ENCODE results near the gene FLG2. TPM values are rescaled to one million over a fixed set of nuclear protein-coding genes. Genes with fewer than 3 reads are reported as not detected.
"Not testable (repeated sequence)": the region's sequence is repeated elsewhere in the genome, so short reads cannot be mapped to it uniquely, and the experiment has no call there.

FLG2 gene
- total RNA-seq, 1 experiment from 2014 or later, result not detected

DNA sequence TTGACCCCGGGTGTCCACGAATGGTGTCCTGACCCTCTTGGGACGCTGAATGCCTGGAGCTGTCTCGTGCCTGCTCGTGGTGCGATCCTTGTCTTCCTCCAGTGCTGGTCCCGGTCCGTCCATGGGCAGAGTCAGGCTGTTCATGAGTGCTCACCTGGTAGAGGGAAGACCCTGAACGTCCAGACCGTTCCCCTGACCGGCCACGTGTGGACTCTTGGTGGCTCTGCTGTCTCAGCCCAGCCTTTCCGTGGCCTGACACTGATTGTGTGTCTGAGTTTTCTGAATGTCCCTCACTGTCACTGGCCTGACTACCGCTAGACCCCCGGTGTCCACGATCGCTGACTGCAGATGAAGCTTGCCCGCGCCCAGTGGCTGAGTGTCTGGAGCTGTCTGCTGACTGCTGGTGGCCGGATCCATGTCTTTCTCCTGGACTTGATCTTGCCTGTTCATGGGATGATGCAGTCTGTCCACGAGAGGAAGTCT is 46.4 kb downstream of the FLG2 start (continued):
- TF ChIP-seq, protein P1, sequence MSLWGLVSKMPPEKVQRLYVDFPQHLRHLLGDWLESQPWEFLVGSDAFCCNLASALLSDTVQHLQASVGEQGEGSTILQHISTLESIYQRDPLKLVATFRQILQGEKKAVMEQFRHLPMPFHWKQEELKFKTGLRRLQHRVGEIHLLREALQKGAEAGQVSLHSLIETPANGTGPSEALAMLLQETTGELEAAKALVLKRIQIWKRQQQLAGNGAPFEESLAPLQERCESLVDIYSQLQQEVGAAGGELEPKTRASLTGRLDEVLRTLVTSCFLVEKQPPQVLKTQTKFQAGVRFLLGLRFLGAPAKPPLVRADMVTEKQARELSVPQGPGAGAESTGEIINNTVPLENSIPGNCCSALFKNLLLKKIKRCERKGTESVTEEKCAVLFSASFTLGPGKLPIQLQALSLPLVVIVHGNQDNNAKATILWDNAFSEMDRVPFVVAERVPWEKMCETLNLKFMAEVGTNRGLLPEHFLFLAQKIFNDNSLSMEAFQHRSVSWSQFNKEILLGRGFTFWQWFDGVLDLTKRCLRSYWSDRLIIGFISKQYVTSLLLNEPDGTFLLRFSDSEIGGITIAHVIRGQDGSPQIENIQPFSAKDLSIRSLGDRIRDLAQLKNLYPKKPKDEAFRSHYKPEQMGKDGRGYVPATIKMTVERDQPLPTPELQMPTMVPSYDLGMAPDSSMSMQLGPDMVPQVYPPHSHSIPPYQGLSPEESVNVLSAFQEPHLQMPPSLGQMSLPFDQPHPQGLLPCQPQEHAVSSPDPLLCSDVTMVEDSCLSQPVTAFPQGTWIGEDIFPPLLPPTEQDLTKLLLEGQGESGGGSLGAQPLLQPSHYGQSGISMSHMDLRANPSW (CRISPR knock-in tag; conservative IDR thresholded peaks at IDR 0.05; ENCODE audit: low read depth), result no peak
- TF ChIP-seq IRF2 (CRISPR knock-in tag; IDR thresholded peaks at IDR 0.05; ENCODE audit: borderline replicate concordance, low read depth) (no peak), JUN (CRISPR knock-in tag; IDR thresholded peaks at IDR 0.05) (no peak), ZNF138 (CRISPR knock-in tag; conservative IDR thresholded peaks at IDR 0.05) (no peak), ZNF423 (CRISPR knock-in tag; IDR thresholded peaks at IDR 0.05) (no peak), ETV6 (CRISPR knock-in tag; IDR thresholded peaks at IDR 0.05) (no peak), ZNF396 (CRISPR knock-in tag; IDR thresholded peaks at IDR 0.05; ENCODE audit: borderline replicate concordance) (no peak), CBFB (CRISPR knock-in tag; IDR thresholded peaks at IDR 0.05; ENCODE audit: low read depth) (no peak), GABPB1 (CRISPR knock-in tag; IDR thresholded peaks at IDR 0.05) (no peak), ZNF317 (CRISPR knock-in tag; IDR thresholded peaks at IDR 0.05; ENCODE audit: borderline replicate concordance, low read depth) (no peak)
- TF ChIP-seq, protein P2, sequence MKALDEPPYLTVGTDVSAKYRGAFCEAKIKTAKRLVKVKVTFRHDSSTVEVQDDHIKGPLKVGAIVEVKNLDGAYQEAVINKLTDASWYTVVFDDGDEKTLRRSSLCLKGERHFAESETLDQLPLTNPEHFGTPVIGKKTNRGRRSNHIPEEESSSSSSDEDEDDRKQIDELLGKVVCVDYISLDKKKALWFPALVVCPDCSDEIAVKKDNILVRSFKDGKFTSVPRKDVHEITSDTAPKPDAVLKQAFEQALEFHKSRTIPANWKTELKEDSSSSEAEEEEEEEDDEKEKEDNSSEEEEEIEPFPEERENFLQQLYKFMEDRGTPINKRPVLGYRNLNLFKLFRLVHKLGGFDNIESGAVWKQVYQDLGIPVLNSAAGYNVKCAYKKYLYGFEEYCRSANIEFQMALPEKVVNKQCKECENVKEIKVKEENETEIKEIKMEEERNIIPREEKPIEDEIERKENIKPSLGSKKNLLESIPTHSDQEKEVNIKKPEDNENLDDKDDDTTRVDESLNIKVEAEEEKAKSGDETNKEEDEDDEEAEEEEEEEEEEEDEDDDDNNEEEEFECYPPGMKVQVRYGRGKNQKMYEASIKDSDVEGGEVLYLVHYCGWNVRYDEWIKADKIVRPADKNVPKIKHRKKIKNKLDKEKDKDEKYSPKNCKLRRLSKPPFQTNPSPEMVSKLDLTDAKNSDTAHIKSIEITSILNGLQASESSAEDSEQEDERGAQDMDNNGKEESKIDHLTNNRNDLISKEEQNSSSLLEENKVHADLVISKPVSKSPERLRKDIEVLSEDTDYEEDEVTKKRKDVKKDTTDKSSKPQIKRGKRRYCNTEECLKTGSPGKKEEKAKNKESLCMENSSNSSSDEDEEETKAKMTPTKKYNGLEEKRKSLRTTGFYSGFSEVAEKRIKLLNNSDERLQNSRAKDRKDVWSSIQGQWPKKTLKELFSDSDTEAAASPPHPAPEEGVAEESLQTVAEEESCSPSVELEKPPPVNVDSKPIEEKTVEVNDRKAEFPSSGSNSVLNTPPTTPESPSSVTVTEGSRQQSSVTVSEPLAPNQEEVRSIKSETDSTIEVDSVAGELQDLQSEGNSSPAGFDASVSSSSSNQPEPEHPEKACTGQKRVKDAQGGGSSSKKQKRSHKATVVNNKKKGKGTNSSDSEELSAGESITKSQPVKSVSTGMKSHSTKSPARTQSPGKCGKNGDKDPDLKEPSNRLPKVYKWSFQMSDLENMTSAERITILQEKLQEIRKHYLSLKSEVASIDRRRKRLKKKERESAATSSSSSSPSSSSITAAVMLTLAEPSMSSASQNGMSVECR (CRISPR knock-in tag; IDR thresholded peaks at IDR 0.05; ENCODE audit: borderline replicate concordance), result no peak

DNA sequence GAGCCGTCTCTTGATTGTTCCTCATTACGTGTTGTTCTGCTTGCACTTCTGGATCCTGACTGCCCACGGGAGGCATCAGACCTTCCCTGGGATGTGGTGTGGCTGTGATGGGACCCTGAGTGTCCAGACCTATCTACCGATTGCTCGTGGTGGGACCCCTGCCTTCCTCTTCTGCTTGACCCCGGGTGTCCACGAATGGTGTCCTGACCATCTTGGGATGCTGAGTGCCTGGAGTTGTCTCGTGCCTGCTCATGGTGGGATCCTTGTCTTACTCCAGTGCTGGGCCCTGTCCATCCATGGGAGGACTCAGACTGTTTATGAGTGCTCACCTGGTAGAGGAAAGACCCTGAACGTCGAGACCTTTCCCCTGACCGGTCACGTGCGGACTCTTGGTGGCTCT is 47.6 kb downstream of the FLG2 start:
- ATAC-seq; H3K4me3 Mint-ChIP-seq; CTCF ChIA-PET; DNase-seq (ENCODE audit: low spot score); H3K4me1 Mint-ChIP-seq; POLR2A ChIA-PET; H3K27ac Mint-ChIP-seq: not testable (repeated sequence)
- Mint-ChIP-seq H3K27me3 (ENCODE audit: low read depth) (peaks cover 35% of the 10 kb centered on the region), H3K9me3 (peaks cover 76% of the 10 kb centered on the region), H3K36me3 (peaks cover 76% of the 10 kb centered on the region)

DNA sequence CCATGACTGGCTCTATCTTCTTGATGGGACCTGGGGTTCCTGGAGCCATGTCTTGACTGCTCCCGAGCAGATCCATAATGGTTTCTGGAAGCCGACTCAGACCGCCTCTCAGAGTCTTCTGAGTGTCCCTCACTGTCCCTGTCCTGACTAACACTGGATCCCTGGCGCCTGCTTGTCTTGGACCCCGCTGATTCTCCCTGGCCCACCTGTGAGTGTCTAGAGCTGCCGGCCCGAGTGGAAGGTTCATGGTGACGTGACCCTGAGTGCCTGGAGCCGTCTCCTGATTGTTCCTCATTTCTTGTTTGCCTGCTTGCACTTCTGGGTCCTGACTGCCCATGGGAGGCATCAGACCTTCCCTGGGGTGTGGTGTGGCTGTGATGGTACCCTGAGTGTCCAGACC is 49.9 kb downstream of the FLG2 start:
- Mint-ChIP-seq H3K9me3 (peaks cover 83% of the 10 kb centered on the region), H3K36me3 (peaks cover 86% of the 10 kb centered on the region), H3K27ac (no peak overlapping the region), H3K4me3 (no peak overlapping the region), H3K4me1 (no peaks in the 10 kb centered on the region), H3K27me3 (ENCODE audit: low read depth) (peaks cover 36% of the 10 kb centered on the region)
- no peak for ATAC-seq
- ChIA-PET POLR2A (no interaction called here), CTCF (no interaction called here)
- no peak for DNase-seq (ENCODE audit: low spot score)
- TF ChIP-seq, protein P3, sequence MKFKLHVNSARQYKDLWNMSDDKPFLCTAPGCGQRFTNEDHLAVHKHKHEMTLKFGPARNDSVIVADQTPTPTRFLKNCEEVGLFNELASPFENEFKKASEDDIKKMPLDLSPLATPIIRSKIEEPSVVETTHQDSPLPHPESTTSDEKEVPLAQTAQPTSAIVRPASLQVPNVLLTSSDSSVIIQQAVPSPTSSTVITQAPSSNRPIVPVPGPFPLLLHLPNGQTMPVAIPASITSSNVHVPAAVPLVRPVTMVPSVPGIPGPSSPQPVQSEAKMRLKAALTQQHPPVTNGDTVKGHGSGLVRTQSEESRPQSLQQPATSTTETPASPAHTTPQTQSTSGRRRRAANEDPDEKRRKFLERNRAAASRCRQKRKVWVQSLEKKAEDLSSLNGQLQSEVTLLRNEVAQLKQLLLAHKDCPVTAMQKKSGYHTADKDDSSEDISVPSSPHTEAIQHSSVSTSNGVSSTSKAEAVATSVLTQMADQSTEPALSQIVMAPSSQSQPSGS (CRISPR knock-in tag; IDR thresholded peaks at IDR 0.05; ENCODE audit: borderline replicate concordance, low read depth), result no peak
- TF ChIP-seq ATF1 (CRISPR knock-in tag; IDR thresholded peaks at IDR 0.05) (no peak), KAT7 (CRISPR knock-in tag; IDR thresholded peaks at IDR 0.05; ENCODE audit: borderline replicate concordance) (no peak), GTF2I (CRISPR knock-in tag; conservative IDR thresholded peaks at IDR 0.05) (no peak), ETV6 (CRISPR knock-in tag; IDR thresholded peaks at IDR 0.05) (no peak), NFE2L1 (CRISPR knock-in tag; IDR thresholded peaks at IDR 0.05) (no peak), SOX15 (CRISPR knock-in tag; IDR thresholded peaks at IDR 0.05) (no peak), FOXJ3 (CRISPR knock-in tag; IDR thresholded peaks at IDR 0.05; ENCODE audit: borderline replicate concordance) (no peak), CBFB (CRISPR knock-in tag; IDR thresholded peaks at IDR 0.05; ENCODE audit: low read depth) (no peak), NR1H2 (CRISPR knock-in tag; IDR thresholded peaks at IDR 0.05) (no peak), ZNF423 (CRISPR knock-in tag; IDR thresholded peaks at IDR 0.05) (no peak), NFYB (CRISPR knock-in tag; conservative IDR thresholded peaks at IDR 0.05; ENCODE audit: low read depth) (no peak), NR2C2 (CRISPR knock-in tag; IDR thresholded peaks at IDR 0.05) (no peak), OVOL2 (CRISPR knock-in tag; IDR thresholded peaks at IDR 0.05; ENCODE audit: borderline replicate concordance) (no peak), ZNF219 (CRISPR knock-in tag; IDR thresholded peaks at IDR 0.05; ENCODE audit: borderline replicate concordance) (no peak)
- TF ChIP-seq, protein P4, sequence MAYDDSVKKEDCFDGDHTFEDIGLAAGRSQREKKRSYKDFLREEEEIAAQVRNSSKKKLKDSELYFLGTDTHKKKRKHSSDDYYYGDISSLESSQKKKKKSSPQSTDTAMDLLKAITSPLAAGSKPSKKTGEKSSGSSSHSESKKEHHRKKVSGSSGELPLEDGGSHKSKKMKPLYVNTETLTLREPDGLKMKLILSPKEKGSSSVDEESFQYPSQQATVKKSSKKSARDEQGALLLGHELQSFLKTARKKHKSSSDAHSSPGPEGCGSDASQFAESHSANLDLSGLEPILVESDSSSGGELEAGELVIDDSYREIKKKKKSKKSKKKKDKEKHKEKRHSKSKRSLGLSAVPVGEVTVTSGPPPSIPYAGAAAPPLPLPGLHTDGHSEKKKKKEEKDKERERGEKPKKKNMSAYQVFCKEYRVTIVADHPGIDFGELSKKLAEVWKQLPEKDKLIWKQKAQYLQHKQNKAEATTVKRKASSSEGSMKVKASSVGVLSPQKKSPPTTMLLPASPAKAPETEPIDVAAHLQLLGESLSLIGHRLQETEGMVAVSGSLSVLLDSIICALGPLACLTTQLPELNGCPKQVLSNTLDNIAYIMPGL (CRISPR knock-in tag; IDR thresholded peaks at IDR 0.05), result no peak
